ENCODE results near the gene SYT6.

SYT6 gene

DNA sequence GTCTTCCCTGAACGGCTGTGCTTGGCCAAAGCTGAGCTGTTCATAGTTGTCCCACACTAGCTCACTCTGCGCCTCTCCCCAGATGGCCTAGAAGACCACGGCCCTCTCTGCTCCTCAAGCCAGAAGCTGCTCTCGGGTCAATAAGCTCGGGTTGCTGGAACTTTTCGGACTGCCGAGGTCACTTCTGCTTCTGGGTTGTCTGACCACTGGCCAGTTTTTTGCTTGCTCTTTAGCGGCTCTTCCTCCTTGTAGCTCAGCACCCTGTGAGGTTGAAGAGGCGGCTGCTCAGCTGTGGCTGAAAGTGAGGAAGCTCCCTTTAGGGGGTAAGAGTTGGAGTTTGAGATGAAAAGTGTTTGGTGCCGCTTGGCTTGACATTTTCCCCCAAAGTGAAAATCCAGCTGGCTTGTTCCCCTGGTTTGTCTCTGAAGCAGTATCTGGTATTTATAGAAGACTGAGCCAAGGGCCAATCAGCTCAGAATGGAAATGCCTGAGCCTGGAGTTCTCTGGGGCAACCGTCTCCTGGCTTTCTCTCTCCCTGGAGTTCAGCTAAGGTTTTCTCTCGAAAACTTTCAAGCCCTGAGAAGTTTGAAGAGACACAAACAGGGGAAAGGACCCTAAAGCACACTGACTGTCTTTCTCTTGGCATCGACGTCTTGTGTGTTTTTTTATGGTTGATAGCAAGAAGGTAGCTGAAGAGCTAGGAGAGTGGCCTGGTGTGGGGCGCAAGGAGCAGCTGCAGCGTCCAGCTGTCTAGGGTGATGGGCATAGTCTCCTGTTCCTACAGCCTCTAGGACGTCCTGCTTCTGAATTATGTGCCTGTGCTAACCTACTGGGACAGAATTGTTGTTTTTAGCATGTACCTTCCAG, 72.0 kb downstream of the SYT6 start:
- H3K4me3 ChIP-seq (ENCODE audit: low read depth, low read length): no peak overlapping the region
- no peaks in the 10 kb centered on the region for H3K27me3 ChIP-seq (ENCODE audit: control insufficient read depth, insufficient read depth, low read length)
- H3K9me3 ChIP-seq (ENCODE audit: control insufficient read depth, low read length): no peaks in the 10 kb centered on the region
- H3K4me1 ChIP-seq: no peaks in the 10 kb centered on the region
- TF ChIP-seq CTCF (IDR thresholded peaks at IDR 0.05): no peak
- no peak overlapping the region for H3K9ac ChIP-seq
- no peaks in the 10 kb centered on the region for H3K36me3 ChIP-seq (ENCODE audit: control insufficient read depth, insufficient read depth, low read length)
- no peak overlapping the region for H3K27ac ChIP-seq
- H3K4me2 ChIP-seq (ENCODE audit: low read length): no peak overlapping the region
- no peaks in the 10 kb centered on the region for H3K79me2 ChIP-seq
- no peak overlapping the region for H2AFZ ChIP-seq

DNA sequence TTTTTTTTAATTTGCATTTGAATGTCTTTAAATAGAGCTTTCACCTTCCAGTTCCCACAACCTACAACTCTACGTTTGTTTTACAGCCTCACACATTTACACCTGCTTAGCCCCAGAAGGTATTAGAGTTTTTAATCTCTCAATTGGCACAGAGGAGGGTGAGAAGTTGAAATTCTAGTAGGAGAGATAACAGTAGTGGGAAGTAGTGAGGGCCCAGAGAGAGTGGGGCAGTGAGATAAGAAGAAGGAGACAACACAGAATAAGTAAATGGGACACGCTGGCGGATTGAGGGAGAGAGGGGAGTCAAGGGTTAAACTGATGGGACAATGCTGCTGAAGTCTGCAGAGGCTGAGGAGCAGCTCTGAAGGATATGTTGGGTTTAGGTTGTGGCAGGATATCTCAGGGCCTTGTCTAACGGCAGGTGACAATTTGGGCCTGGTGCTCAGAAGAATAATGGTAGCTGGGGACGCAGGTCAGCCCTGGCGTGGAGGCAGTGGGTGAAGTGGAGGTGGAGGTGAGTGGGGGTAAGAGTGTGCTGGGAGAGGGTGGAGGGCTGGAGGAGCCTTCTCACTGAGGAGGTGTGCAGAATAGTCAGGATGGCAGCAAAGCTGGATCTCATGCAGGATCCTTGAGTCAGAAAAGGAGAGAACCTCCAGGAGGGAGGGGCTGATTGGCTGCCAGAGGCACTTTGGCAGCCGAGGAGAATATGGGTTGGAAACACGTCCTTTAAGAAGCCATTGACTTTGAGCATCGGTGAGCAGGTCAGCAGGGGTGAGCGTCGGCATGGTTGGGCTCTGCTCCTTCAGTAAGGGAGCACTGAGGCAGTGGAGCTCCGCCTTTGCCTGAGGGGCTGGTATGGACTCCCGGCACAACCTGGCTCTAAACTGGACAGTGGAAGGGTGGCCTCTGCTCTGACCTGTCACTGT, 72.9 kb downstream of the SYT6 start:
- Histone ChIP-seq H3K36me3 (ENCODE audit: control insufficient read depth, insufficient read depth, low read length) (no peaks in the 10 kb centered on the region), H3K4me1 (no peaks in the 10 kb centered on the region), H3K27ac (no peak overlapping the region), H2AFZ (no peak overlapping the region), H3K79me2 (no peaks in the 10 kb centered on the region), H3K9ac (no peak overlapping the region), H3K4me2 (ENCODE audit: low read length) (no peak overlapping the region), H3K9me3 (ENCODE audit: control insufficient read depth, low read length) (no peaks in the 10 kb centered on the region), H3K4me3 (ENCODE audit: low read depth, low read length) (no peak overlapping the region), H3K27me3 (ENCODE audit: control insufficient read depth, insufficient read depth, low read length) (no peaks in the 10 kb centered on the region)
- no peak for TF ChIP-seq CTCF (IDR thresholded peaks at IDR 0.05)

DNA sequence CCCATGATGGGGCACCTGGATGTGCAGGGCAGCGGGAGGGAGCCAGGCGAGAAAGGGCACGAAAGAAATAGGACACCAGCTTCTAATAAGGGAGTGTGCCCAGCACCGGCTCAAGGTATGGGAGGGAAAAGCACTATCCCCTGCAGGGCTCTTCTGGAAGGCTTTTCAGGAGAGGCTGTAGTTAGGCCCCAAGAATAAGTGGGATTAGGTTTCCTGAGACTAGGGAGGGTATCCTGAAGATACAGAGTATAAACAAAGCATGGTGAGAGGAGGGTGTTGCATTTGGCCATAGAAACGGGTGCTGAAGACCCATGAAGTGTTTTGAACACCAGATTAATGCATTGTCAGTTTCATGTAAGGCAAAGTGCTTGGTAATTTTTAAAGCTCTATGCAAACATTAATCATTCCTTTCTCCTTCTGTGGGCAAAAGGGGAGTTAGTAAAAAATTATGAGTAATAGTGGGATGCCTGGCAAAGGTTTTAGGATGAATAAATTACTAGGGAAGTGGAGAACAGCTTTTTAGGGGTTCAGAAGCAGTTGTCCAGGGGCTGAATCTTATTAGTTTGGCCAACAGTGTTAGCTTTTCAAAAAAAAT, 74.0 kb downstream of the SYT6 start:
- H3K36me3 ChIP-seq (ENCODE audit: control insufficient read depth, insufficient read depth, low read length): no peaks in the 10 kb centered on the region

DNA sequence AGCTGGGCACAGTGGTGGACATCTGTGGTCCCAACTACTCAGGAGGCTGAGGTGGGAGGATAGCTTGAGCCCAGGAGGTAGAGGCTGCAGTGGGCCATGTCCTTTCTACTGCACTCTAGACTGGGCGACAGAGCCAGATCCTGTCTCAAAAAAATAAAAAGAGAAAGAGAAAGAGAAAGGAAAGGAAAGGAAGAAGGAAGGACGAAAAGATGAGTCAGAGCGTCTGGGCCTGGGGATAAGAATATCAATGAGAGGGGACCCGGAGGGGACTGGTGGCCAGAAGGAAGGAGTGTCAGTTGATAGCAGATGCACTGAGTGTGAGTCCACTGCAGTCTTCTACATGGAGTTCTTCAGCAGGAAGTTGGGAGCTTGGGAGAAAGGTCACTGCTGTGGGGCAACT, 75.6 kb downstream of the SYT6 start:
- Histone ChIP-seq H3K79me2 (no peaks in the 10 kb centered on the region), H2AFZ (no peak overlapping the region), H3K4me2 (ENCODE audit: low read length) (no peak overlapping the region), H3K27ac (no peak overlapping the region), H3K36me3 (ENCODE audit: control insufficient read depth, insufficient read depth, low read length) (no peaks in the 10 kb centered on the region), H3K4me3 (ENCODE audit: low read depth, low read length) (no peak overlapping the region), H3K9ac (no peak overlapping the region), H3K9me3 (ENCODE audit: control insufficient read depth, low read length) (no peaks in the 10 kb centered on the region), H3K27me3 (ENCODE audit: control insufficient read depth, insufficient read depth, low read length) (no peaks in the 10 kb centered on the region), H3K4me1 (no peaks in the 10 kb centered on the region)
- TF ChIP-seq CTCF (IDR thresholded peaks at IDR 0.05): no peak

More for the DNA sequence above, 74.0 kb downstream of the SYT6 start:
- Histone ChIP-seq H3K79me2 (no peaks in the 10 kb centered on the region), H3K4me2 (ENCODE audit: low read length) (no peak overlapping the region), H3K27me3 (ENCODE audit: control insufficient read depth, insufficient read depth, low read length) (no peaks in the 10 kb centered on the region), H3K4me3 (ENCODE audit: low read depth, low read length) (no peak overlapping the region), H3K9me3 (ENCODE audit: control insufficient read depth, low read length) (no peaks in the 10 kb centered on the region), H3K9ac (no peak overlapping the region), H2AFZ (no peak overlapping the region), H3K27ac (no peak overlapping the region), H3K4me1 (no peaks in the 10 kb centered on the region)
- no peak for TF ChIP-seq CTCF (IDR thresholded peaks at IDR 0.05)

Measured in parathyroid adenoma (tissue), 2 donors.